CD14-positive monocyte (primary cell): Measurements from ENCODE around the gene ANKRD13B. TPM values are rescaled to one million over a fixed set of nuclear protein-coding genes. Genes with fewer than 3 reads are reported as not detected.

Experiments
- DNase-seq, 3 donors: peaks; one replicate each; pipeline ENCODE4 v3.0.0-alpha.2; 2011 to 2022
- H2AFZ ChIP-seq: 2 replicates; pipeline ENCODE4 v1.6.0; 2012; ENCODE audit warnings: mild to moderate bottlenecking, low read depth, low read length, inconsistent platforms; ENCODE audit not compliant: insufficient read depth, poor library complexity, severe bottlenecking
- H3K27ac ChIP-seq, 2 donors: 1 replicate in 1 of 2; 2 replicates in 1 of 2; pipeline ENCODE4 v1.5.1; 2012 to 2013; ENCODE audit warnings: low read length in 2 of 2, control low read depth in 1 of 2, inconsistent platforms in 1 of 2, low read depth in 1 of 2, mild to moderate bottlenecking in 1 of 2
- H3K27me3 ChIP-seq, 2 donors: one replicate each; pipeline versions ENCODE4 v1.6.0 to v1.6.1; 2011 to 2013; ENCODE audit warnings: low read length in 2 of 2; ENCODE audit not compliant: control insufficient read depth in 2 of 2, insufficient read depth in 2 of 2
- H3K36me3 ChIP-seq, 2 donors: replicated peaks in 1 of 2; 1 replicate in 1 of 2; 2 replicates in 1 of 2; pipeline versions ENCODE4 v1.5.1 to v1.6.1; 2012 to 2013; ENCODE audit warnings: low read length in 2 of 2, control low read depth in 1 of 2, inconsistent platforms in 1 of 2, mild to moderate bottlenecking in 1 of 2; ENCODE audit not compliant: insufficient read depth in 2 of 2, control insufficient read depth in 1 of 2
- H3K4me1 ChIP-seq, 2 donors: 1 replicate in 1 of 2; 2 replicates in 1 of 2; pipeline versions ENCODE4 v1.5.1 to v1.6.1; 2012 to 2013; ENCODE audit warnings: low read length in 2 of 2, control low read depth in 1 of 2, inconsistent platforms in 1 of 2, mild to moderate bottlenecking in 1 of 2, moderate library complexity in 1 of 2; ENCODE audit not compliant: insufficient read depth in 2 of 2, control insufficient read depth in 1 of 2
- H3K4me2 ChIP-seq: replicated peaks from 2 replicates; pipeline ENCODE3; 2012; ENCODE audit warnings: low read length, moderate library complexity, mild to moderate bottlenecking; ENCODE audit not compliant: poor library complexity, severe bottlenecking; ENCODE audit errors: extremely low read depth
- H3K4me3 ChIP-seq, 3 experiments: fragments of 200-600 bp in 1 of 3; sonication (generic) in 1 of 3; replicated peaks in 1 of 3; 1 replicate in 2 of 3; 2 replicates in 1 of 3; pipeline ENCODE4 v1.5.1; 2011 to 2013; ENCODE audit warnings: low read length in 3 of 3, mild to moderate bottlenecking in 3 of 3, control low read depth in 2 of 3, low read depth in 2 of 3, inconsistent platforms in 1 of 3, moderate library complexity in 1 of 3
- H3K79me2 ChIP-seq: 2 replicates; pipeline ENCODE4 v1.6.0; 2012; ENCODE audit warnings: mild to moderate bottlenecking, control low read depth, inconsistent platforms, low read length, moderate library complexity; ENCODE audit not compliant: insufficient read depth
- H3K9ac ChIP-seq: 2 replicates; pipeline ENCODE4 v1.6.0; 2017; ENCODE audit warnings: low read length, mild to moderate bottlenecking; ENCODE audit not compliant: insufficient read depth, poor library complexity, severe bottlenecking
- H3K9me3 ChIP-seq, 2 donors: replicated peaks in 1 of 2; 1 replicate in 1 of 2; 2 replicates in 1 of 2; pipeline versions ENCODE4 v1.5.1 to v1.6.1; 2012 to 2013; ENCODE audit warnings: low read length in 2 of 2, control low read depth in 1 of 2; ENCODE audit not compliant: control insufficient read depth in 1 of 2, insufficient read depth in 1 of 2
- H4K20me1 ChIP-seq: 2 replicates; pipeline ENCODE4 v1.6.0; 2012; ENCODE audit warnings: mild to moderate bottlenecking, low read length, control low read depth, moderate library complexity; ENCODE audit not compliant: insufficient read depth
- H3K27ac Mint-ChIP-seq, 7 donors: one replicate each; pipeline ENCODE4 v1.8.0; 2020; ENCODE audit warnings: mild to moderate bottlenecking in 7 of 7, mixed read lengths in 7 of 7, moderate library complexity in 6 of 7, inconsistent platforms in 2 of 7
- H3K27me3 Mint-ChIP-seq, 3 donors: one replicate each; pipeline ENCODE4 v1.8.0; 2021 to 2022; ENCODE audit warnings: low read depth in 3 of 3, mild to moderate bottlenecking in 3 of 3, mixed read lengths in 3 of 3, moderate library complexity in 3 of 3, inconsistent platforms in 1 of 3
- H3K36me3 Mint-ChIP-seq, 2 donors: one replicate each; pipeline ENCODE4 v1.8.0; 2020; ENCODE audit warnings: mixed read lengths in 2 of 2, inconsistent platforms in 1 of 2, mild to moderate bottlenecking in 1 of 2
- H3K4me1 Mint-ChIP-seq: one replicate; pipeline ENCODE4 v1.8.0; 2020; ENCODE audit warnings: mild to moderate bottlenecking, mixed read lengths
- H3K4me3 Mint-ChIP-seq, 2 donors: one replicate each; pipeline ENCODE4 v1.8.0; 2020; ENCODE audit warnings: mild to moderate bottlenecking in 2 of 2, mixed read lengths in 2 of 2, moderate library complexity in 1 of 2
- H3K9me3 Mint-ChIP-seq, 7 donors: one replicate each; pipeline ENCODE4 v1.8.0; 2020 to 2022; ENCODE audit warnings: mixed read lengths in 7 of 7, mild to moderate bottlenecking in 6 of 7, moderate library complexity in 6 of 7, inconsistent platforms in 2 of 7
- WGBS: methylation state at CpG from one replicate; pipeline ENCODE4 v1.1.5; 2013; ENCODE audit warnings: missing lambda C conversion rate; ENCODE audit not compliant: insufficient coverage; 5-methylcytosine and 5-hydroxymethylcytosine counted together
- intact Hi-C, 2 donors: fragments of 100-400 bp; cut with micrococcal nuclease; formaldehyde crosslinking; loops; one replicate each; pipeline versions ENCODE4 v1.15.0 to v1.15.1; 2023
- polyA plus RNA-seq, 3 donors: library from polyadenylated mRNA; depleted of rRNA in 1 of 3; unstranded in 2 of 3; stranded (reverse) in 1 of 3; fragments of 300-500 nt in 2 of 3; fragments of >200 nt in 1 of 3; fragmentation: Illumina TruSeq in 2 of 3; gene quantifications; 1 replicate in 2 of 3; 2 replicates in 1 of 3; pipeline ENCODE4 v1.2.3, GENCODE V29; 2012 to 2021
- TF ChIP-seq, protein P1 (sequence below): fragments of 200-600 bp; IDR thresholded peaks from one replicate; pipeline ENCODE4 v1.8.0; 2022; ENCODE audit warnings: antibody characterized with exemption, mild to moderate bottlenecking

The ANKRD13B gene
- polyA plus RNA-seq, 3 donors, result 0.37 TPM; not detected in 2

DNA sequence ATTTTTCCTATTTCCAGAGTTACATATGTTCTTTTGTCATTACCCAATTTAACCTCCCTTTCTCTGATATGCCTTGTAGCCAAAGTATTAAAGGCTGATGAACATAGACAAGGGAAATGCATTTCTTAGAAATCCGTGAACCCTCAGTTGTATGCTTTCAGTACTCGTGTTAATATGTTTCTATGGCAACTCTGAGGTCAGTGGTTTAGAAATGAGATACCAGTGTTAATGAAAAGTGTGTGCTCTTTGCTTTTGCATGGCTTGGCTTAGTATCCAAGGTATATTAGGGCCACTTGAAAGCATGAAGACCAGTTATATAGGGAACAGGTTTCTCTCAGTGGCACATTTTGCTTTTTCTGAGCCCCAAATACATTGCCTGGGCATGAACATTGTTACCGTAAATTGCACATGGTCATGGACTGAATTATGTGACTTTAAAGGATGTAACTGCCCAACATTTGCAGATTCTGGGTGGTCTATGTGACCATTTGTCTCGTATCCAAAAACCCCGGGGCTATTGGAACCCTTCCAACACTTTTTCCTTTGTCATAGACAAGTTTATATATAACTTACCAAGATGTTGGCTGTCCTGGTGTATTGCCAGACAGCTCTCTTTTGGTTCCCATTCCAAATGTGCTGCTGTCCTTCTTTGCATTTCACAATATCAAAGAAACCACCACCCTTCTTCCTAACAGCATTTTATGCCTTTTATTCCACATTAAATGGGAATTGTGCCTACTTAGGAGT, 43.6 kb upstream of the ANKRD13B start:
- no peaks in the 10 kb centered on the region for H3K79me2 ChIP-seq
- Mint-ChIP-seq H3K4me1 (no peaks in the 10 kb centered on the region), H3K9me3 (peaks cover 0 to 3% (median 0%) of the 10 kb centered on the region in 7 donors), H3K36me3 (peaks cover 15 to 25% of the 10 kb centered on the region in 2 donors), H3K27me3 (no peaks in the 10 kb centered on the region), H3K4me3 (no peak overlapping the region), H3K27ac (no peak overlapping the region)
- no peak overlapping the region for H2AFZ ChIP-seq
- TF ChIP-seq, protein P1, sequence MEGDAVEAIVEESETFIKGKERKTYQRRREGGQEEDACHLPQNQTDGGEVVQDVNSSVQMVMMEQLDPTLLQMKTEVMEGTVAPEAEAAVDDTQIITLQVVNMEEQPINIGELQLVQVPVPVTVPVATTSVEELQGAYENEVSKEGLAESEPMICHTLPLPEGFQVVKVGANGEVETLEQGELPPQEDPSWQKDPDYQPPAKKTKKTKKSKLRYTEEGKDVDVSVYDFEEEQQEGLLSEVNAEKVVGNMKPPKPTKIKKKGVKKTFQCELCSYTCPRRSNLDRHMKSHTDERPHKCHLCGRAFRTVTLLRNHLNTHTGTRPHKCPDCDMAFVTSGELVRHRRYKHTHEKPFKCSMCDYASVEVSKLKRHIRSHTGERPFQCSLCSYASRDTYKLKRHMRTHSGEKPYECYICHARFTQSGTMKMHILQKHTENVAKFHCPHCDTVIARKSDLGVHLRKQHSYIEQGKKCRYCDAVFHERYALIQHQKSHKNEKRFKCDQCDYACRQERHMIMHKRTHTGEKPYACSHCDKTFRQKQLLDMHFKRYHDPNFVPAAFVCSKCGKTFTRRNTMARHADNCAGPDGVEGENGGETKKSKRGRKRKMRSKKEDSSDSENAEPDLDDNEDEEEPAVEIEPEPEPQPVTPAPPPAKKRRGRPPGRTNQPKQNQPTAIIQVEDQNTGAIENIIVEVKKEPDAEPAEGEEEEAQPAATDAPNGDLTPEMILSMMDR, result no peak
- no peak overlapping the region for H3K27ac ChIP-seq
- peaks cover 11 to 33% of the 10 kb centered on the region in 2 donors for H3K36me3 ChIP-seq
- intact Hi-C loops, result no loop called here
- peaks cover 9% of the 10 kb centered on the region for H4K20me1 ChIP-seq
- no peak overlapping the region for H3K4me2 ChIP-seq
- H3K4me1 ChIP-seq, result no peaks in the 10 kb centered on the region
- no peaks in the 10 kb centered on the region for H3K9me3 ChIP-seq
- 0% methylated on average over 1 of the region's 5 CpGs for WGBS
- H3K4me3 ChIP-seq, result no peak overlapping the region
- no peaks in the 10 kb centered on the region for H3K27me3 ChIP-seq
- no peak overlapping the region for H3K9ac ChIP-seq
- DNase-seq, result no peak

GRCh38 chr17:29555840-29556239, 37.1 kb upstream of the ANKRD13B start:
- Histone ChIP-seq H3K27ac (no peak overlapping the region), H4K20me1 (no peaks in the 10 kb centered on the region), H3K4me3 (no peak overlapping the region), H3K4me2 (no peak overlapping the region), H3K36me3 (no peaks in the 10 kb centered on the region), H3K9me3 (no peaks in the 10 kb centered on the region), H3K79me2 (no peaks in the 10 kb centered on the region), H2AFZ (no peak overlapping the region), H3K27me3 (no peaks in the 10 kb centered on the region), H3K4me1 (peaks cover 14 to 16% of the 10 kb centered on the region in 2 donors), H3K9ac (no peak overlapping the region)
- peaks cover 19% of the 10 kb centered on the region for H3K4me1 Mint-ChIP-seq
- intact Hi-C loops, result no loop called here
- H3K4me3 Mint-ChIP-seq, result no peak overlapping the region
- H3K27me3 Mint-ChIP-seq, result no peaks in the 10 kb centered on the region
- 71% methylated on average over 1 of the region's 3 CpGs for WGBS
- H3K36me3 Mint-ChIP-seq, result peaks cover 2 to 4% of the 10 kb centered on the region in 2 donors
- no peak overlapping the region for H3K27ac Mint-ChIP-seq
- TF ChIP-seq, protein P1, result no peak
- no peak for DNase-seq
- H3K9me3 Mint-ChIP-seq, result peaks cover 0 to 3% (median 0%) of the 10 kb centered on the region in 7 donors
